OCI-LY3 (cell line): ENCODE results near the gene ZNF385D.

ENCODE experiments used
- H2AFZ ChIP-seq: fragments of 200-600, 300-600 bp; shearing (Covaris generic); 2 replicates; pipeline ENCODE4 v1.6.0; 2014; ENCODE audit warnings: antibody characterized with exemption, low read depth, low read length
- H3K27ac ChIP-seq: fragments of 200-600, 300-600 bp; sonication (generic); 2 replicates; pipeline ENCODE4 v1.5.1; 2014; ENCODE audit warnings: mild to moderate bottlenecking, low read length, moderate library complexity, mixed read lengths
- H3K27me3 ChIP-seq: fragments of 200-600, 300-600 bp; sonication (generic); 2 replicates; pipeline ENCODE4 v1.6.1; 2014; ENCODE audit warnings: low read depth, low read length, mixed read lengths
- H3K36me3 ChIP-seq: fragments of 200-600, 300-600 bp; sonication (generic); replicated peaks from 2 replicates; pipeline ENCODE3; 2014; ENCODE audit warnings: low read depth, low read length, mixed read lengths
- H3K4me1 ChIP-seq: fragments of 300-600, 200-600 bp; sonication (generic); 2 replicates; pipeline ENCODE4 v1.6.1; 2014; ENCODE audit warnings: low read length, mixed read lengths
- H3K4me2 ChIP-seq: fragments of 200-600, 300-600 bp; sonication (generic); 2 replicates; pipeline ENCODE4 v1.6.1; 2014; ENCODE audit warnings: low read length, mixed read lengths
- H3K4me3 ChIP-seq: fragments of 300-600, 200-600 bp; sonication (generic); 2 replicates; pipeline ENCODE4 v1.5.1; 2014; ENCODE audit warnings: antibody characterized with exemption, mild to moderate bottlenecking, low read length, moderate library complexity
- H3K79me2 ChIP-seq: fragments of 300-600, 200-600 bp; shearing (Covaris generic); 2 replicates; pipeline ENCODE4 v1.6.1; 2014; ENCODE audit warnings: mild to moderate bottlenecking, low read length, mixed read lengths
- H3K9ac ChIP-seq: fragments of 300-600, 200-600 bp; shearing (Covaris generic); 2 replicates; pipeline ENCODE4 v1.6.0; 2014; ENCODE audit warnings: mild to moderate bottlenecking, low read length, moderate library complexity
- H3K9me3 ChIP-seq: fragments of 200-600, 300-600 bp; shearing (Covaris generic); 2 replicates; pipeline ENCODE4 v1.6.1; 2014; ENCODE audit warnings: low read length, mixed read lengths; ENCODE audit not compliant: insufficient read depth
- H4K20me1 ChIP-seq: fragments of 200-600, 300-600 bp; sonication (generic); 2 replicates; pipeline ENCODE4 v1.6.1; 2016; ENCODE audit warnings: low read length, mixed read lengths; ENCODE audit not compliant: insufficient read depth
- CTCF ChIP-seq: fragments of 200-600, 300-600 bp; sonication (generic); IDR thresholded peaks from 2 replicates; pipeline ENCODE4 v1.5.1; 2014; ENCODE audit warnings: antibody characterized with exemption, low read length, low read depth
- EZH2phosphoT487 ChIP-seq: fragments of 200-600 bp; shearing (Covaris generic); IDR thresholded peaks from 2 replicates; pipeline ENCODE4 v1.6.1; 2018; ENCODE audit warnings: antibody characterized with exemption, mixed run types, low read depth

The ZNF385D gene

GRCh38 chr3:21745966-21746365 is 5.0 kb downstream of the ZNF385D start:
- H3K4me1 ChIP-seq: no peaks in the 10 kb centered on the region
- H2AFZ ChIP-seq: no peak overlapping the region
- H3K4me3 ChIP-seq: no peak overlapping the region
- no peaks in the 10 kb centered on the region for H3K27me3 ChIP-seq
- H3K9ac ChIP-seq: no peak overlapping the region
- H3K27ac ChIP-seq: no peak overlapping the region
- no peaks in the 10 kb centered on the region for H3K9me3 ChIP-seq
- no peaks in the 10 kb centered on the region for H3K79me2 ChIP-seq
- no peaks in the 10 kb centered on the region for H4K20me1 ChIP-seq
- H3K4me2 ChIP-seq: no peak overlapping the region
- H3K36me3 ChIP-seq: no peaks in the 10 kb centered on the region
- no peak for TF ChIP-seq EZH2phosphoT487
- TF ChIP-seq CTCF: no peak

- Histone ChIP-seq H4K20me1 (no peaks in the 10 kb centered on the region), H3K27ac (no peak overlapping the region), H3K27me3 (no peaks in the 10 kb centered on the region), H3K9ac (no peak overlapping the region), H3K4me2 (no peak overlapping the region), H3K4me1 (no peaks in the 10 kb centered on the region), H3K79me2 (no peaks in the 10 kb centered on the region), H3K9me3 (no peaks in the 10 kb centered on the region), H3K4me3 (no peak overlapping the region), H3K36me3 (no peaks in the 10 kb centered on the region), H2AFZ (no peak overlapping the region)
- no peak for TF ChIP-seq CTCF
- TF ChIP-seq EZH2phosphoT487: no peak
These were observed 6.2 kb downstream of the ZNF385D start for GRCh38 chr3:21744793-21745192.

GRCh38 chr3:21738935-21739702 is 11.9 kb downstream of the ZNF385D start:
- H3K36me3 ChIP-seq: no peaks in the 10 kb centered on the region
- no peaks in the 10 kb centered on the region for H3K4me1 ChIP-seq
- no peak overlapping the region for H3K4me3 ChIP-seq

GRCh38 chr3:21738283-21738682 is 12.7 kb downstream of the ZNF385D start:
- H3K27ac ChIP-seq: no peak overlapping the region
- H3K4me2 ChIP-seq: no peak overlapping the region
- no peak overlapping the region for H3K4me3 ChIP-seq
- TF ChIP-seq CTCF (no peak), EZH2phosphoT487 (no peak)
- H3K79me2 ChIP-seq: no peaks in the 10 kb centered on the region
- no peaks in the 10 kb centered on the region for H3K27me3 ChIP-seq
- no peak overlapping the region for H3K9ac ChIP-seq
- H2AFZ ChIP-seq: no peak overlapping the region
- no peaks in the 10 kb centered on the region for H4K20me1 ChIP-seq
- no peaks in the 10 kb centered on the region for H3K36me3 ChIP-seq
- no peaks in the 10 kb centered on the region for H3K9me3 ChIP-seq
- H3K4me1 ChIP-seq: no peaks in the 10 kb centered on the region

More at GRCh38 chr3:21738935-21739702, 11.9 kb downstream of the ZNF385D start:
- H2AFZ ChIP-seq: no peak overlapping the region
- H3K27ac ChIP-seq: no peak overlapping the region
- no peak for TF ChIP-seq EZH2phosphoT487
- TF ChIP-seq CTCF: no peak
- no peaks in the 10 kb centered on the region for H3K9me3 ChIP-seq
- no peaks in the 10 kb centered on the region for H3K27me3 ChIP-seq
- no peaks in the 10 kb centered on the region for H4K20me1 ChIP-seq
- H3K9ac ChIP-seq: no peak overlapping the region
- no peak overlapping the region for H3K4me2 ChIP-seq
- H3K79me2 ChIP-seq: no peaks in the 10 kb centered on the region
